WI38 (cell line): ENCODE data around the gene ATE1.
"Not testable (repeated sequence)": the region's sequence is repeated elsewhere in the genome, so short reads cannot be mapped to it uniquely, and the experiment has no call there.

Source experiments
- H3K4me3 ChIP-seq: 2 replicates; pipeline ENCODE4 v1.5.1; 2011; ENCODE audit warnings: low read depth, mild to moderate bottlenecking, control low read depth, low read length
- TF ChIP-seq, protein P1 (sequence below): IDR thresholded peaks from 2 replicates; pipeline ENCODE4 v1.5.1; 2012; ENCODE audit warnings: low read depth, mild to moderate bottlenecking, control low read depth, low read length

Gene ATE1

DNA sequence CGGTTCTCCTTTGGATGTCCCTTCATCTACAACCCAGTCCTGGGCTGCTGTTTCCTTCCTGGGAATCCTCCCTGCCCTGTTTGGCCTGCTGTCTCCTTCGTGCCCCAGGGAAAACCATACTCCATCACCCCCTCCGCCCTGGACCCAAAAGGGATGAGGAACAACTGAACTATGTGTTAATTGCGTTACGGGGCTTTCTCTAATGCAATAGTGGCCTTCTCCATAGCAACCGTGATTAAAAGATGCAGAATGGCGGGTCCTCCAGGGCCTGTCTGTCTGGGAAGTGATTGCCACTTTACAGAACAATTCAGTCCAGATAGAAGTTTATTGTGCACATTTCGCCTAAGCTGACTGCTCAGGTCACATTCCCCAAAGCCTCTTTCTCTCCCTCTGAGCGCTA lies 217.6 kb downstream of the ATE1 start:
- TF ChIP-seq, protein P1, sequence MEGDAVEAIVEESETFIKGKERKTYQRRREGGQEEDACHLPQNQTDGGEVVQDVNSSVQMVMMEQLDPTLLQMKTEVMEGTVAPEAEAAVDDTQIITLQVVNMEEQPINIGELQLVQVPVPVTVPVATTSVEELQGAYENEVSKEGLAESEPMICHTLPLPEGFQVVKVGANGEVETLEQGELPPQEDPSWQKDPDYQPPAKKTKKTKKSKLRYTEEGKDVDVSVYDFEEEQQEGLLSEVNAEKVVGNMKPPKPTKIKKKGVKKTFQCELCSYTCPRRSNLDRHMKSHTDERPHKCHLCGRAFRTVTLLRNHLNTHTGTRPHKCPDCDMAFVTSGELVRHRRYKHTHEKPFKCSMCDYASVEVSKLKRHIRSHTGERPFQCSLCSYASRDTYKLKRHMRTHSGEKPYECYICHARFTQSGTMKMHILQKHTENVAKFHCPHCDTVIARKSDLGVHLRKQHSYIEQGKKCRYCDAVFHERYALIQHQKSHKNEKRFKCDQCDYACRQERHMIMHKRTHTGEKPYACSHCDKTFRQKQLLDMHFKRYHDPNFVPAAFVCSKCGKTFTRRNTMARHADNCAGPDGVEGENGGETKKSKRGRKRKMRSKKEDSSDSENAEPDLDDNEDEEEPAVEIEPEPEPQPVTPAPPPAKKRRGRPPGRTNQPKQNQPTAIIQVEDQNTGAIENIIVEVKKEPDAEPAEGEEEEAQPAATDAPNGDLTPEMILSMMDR, result no peak
- H3K4me3 ChIP-seq, result no peak overlapping the region

DNA sequence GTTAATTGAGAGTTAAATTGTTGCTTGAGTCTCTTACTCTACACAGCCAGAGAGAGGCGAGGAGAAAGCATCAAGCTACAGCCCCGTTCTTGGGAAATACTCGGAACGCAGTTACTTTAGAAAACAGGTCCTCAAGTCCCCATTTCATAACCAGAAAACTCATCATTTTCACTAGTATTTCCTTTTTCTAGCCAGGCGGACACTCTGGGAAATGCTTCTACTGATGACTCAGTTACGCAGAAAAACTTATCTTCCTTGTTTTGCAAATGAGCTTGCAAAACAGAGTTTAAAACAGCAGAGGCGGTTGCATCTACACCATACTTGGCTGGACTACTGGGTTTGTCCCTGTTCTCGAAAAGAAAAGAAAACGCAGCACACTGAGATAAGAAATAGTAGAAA lies 218.2 kb downstream of the ATE1 start:
- TF ChIP-seq, protein P1, result no peak

DNA sequence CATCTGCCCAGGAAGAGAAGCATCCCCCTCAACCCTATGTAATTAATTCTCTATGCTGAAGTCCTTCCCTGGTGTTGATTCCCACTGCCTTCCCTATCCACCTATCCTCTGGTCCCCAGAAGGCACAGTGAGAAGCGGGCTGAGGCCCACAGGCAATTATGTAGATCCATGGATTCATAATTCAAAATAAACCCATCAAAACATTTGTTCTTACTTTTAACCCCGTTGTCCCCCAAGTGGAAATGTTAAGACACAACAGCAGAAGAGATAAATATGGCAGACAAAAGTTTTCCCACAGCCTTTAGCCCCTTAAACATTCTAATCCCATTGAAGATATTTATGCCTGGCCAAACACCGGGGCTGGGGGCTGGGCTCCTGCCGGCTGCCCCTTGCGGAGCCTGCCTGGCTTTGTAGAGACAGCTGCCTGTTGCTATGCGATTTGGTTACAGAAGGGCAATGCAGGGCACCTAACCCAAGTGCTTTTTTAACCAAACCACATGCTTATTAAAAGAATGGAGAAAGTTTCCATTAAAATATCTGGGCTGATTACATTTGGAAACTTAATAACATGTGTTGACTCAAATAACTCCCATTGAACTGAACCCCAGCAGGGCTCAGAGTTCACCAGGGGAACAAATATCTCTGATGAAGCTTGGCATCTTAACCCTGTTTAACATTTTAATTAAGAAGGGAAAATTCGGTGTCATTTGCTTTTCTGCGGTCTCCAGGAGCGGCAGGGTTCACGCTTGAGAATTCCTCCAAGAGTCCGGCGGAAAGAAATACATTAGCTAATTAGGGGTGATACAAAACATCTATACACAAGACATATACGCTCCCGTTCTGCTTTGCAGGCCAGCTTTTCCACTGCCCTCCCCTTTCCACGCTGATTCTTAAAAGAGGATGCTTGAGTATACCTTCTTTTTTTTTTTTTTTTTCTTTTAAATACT lies 218.8 kb downstream of the ATE1 start:
- H3K4me3 ChIP-seq, result no peak overlapping the region
- TF ChIP-seq, protein P1, result no peak

More for the DNA sequence above, 218.2 kb downstream of the ATE1 start:
- no peak overlapping the region for H3K4me3 ChIP-seq

DNA sequence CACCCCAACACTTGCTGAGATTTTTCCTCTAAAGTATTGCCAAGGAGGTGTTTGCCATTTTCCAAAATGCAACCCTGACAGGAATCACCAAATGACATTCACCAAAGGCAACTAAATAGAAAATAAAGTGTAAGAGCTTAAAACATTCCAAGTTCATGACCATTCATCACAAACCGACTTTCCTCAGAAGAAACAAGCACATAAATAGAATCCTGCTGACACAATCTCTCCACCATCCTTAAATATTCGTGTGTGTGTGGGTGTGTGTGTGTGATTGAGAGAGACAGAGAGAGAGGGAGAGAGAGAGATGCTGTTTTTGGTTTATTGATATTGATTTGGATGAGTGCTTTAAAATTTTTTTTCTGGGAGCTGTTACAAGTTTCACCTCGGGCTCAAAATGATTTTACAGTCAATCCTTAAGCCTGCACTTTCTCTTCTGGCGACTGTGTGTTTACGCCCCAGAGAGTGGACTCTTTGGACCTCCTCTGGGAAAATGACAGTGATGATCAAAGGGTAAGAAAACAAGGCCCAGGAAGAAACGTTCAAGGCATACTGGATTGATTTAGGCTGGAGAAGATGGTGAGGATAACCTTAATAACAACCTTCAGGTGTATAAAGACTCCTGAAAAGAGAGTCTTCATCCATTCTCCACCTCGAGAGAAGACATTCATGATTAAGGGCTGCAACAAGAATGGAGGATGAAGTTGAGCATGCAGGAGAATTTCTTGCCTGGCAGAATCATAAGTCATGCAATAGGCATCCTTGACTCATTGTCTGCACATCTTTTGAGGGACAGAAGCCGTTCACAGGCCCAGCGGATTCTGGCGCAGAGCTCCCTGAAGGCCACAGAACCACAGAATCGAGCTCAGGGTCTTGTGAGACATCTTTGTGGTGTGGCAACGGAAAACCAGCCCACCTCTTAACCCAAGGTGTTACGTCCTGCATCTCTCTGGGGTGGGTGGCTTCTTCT lies 225.2 kb downstream of the ATE1 start:
- no peak overlapping the region for H3K4me3 ChIP-seq
- TF ChIP-seq, protein P1, result no peak

DNA sequence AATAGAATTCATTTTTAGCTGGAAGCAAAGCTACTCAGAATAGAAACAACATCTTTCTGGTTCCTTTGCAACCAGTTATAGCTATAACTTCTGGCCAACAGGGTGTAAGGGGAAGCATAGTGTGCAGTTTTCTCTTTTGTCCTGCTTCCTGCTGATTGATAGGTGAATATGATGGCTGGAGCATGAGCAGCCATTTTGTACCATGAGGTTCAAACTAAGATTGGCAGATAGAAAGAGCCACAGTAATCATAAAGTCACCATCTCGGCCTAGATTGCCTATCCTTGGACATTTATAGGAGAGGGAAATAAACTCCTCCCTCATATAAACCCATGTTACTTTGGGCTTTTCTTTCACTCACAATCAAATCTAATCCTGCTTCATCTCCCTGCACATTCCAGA lies 227.4 kb downstream of the ATE1 start:
- no peak overlapping the region for H3K4me3 ChIP-seq

DNA sequence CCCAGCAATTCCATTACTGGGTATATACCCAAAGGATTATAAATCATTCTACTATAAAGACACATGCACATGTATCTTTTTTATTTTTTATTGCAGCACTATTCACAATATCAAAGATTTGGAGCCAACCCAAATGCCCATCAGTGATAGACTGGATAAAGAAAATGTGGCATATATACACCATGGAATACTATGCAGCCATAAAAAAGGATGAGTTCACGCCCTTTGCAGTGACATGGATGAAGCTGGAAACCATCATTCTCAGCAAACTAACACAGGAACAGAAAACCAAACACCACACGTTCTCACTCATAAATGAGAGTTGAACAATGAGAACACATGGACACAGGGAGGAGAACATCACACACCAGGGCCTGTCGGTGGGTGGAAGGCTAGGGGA lies 228.1 kb downstream of the ATE1 start:
- not testable (repeated sequence) for H3K4me3 ChIP-seq

More for the DNA sequence above, 227.4 kb downstream of the ATE1 start:
- TF ChIP-seq, protein P1, result no peak

DNA sequence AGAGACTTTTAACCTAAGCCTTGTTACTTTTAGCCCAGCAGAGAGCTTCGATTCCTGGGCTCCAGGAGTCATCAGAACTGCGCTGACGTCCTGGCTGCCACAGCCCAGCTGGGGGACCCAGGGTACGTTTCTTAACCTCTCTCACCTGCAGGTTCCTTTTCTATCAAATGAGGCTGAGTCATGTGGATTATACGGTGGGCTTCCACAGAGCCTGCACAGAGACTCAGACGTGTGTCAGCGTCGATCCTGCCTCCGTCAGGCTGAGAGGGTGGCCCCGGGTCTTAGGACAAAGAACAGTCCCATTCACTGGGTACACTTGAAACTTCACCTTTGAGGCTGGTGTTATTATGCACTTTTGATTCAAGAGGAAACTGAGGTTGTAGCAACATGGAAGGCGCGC lies 228.9 kb downstream of the ATE1 start:
- H3K4me3 ChIP-seq, result no peak overlapping the region
- TF ChIP-seq, protein P1, result no peak
